Measurements from ENCODE around the gene CPSF2. TPM values are rescaled to one million over a fixed set of nuclear protein-coding genes. Genes with fewer than 3 reads are reported as not detected.

Gene CPSF2
- polyA plus RNA-seq, 1 of the 3 experiments (the other 2 are of a cell fraction): 11.7 TPM

DNA sequence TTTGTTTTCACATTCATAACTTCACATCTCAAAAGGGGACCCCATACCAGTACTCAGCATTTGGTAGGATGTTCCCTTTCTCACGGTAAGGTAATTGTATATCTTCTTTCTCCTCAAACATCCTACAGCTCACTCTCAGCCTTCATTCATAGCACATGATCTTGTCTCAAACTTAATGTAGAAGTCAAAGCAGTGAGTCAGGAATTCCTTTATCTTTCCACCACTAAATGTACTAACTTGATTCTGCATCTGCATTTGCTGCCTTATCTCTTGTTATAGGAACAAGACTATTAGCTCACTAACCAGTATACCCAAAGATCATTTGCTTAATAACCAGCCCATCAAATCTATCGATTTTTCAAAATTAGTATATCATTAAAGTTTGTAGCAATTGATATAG lies 22.9 kb downstream of the CPSF2 start:
- Histone ChIP-seq H3K9me3 (no peaks in the 10 kb centered on the region), H3K79me2 (ENCODE audit: insufficient read depth) (peaks cover 4% of the 10 kb centered on the region; the same call in 1 of the 2 replicates), H3K27me3 (ENCODE audit: insufficient read depth) (no peaks in the 10 kb centered on the region), H3K4me2 (no peak overlapping the region), H3K9me2 (no peaks in the 10 kb centered on the region), H2AFZ (ENCODE audit: low read depth) (no peak overlapping the region), H3K36me3 (replicated peaks in 1 of 2; ENCODE audit: control insufficient read depth in 1 of 2, insufficient read depth in 2 of 2, low read length in 1 of 2) (peaks cover 70 to 87% of the 10 kb centered on the region in 2 experiments), H4K20me1 (ENCODE audit: insufficient read depth) (no peaks in the 10 kb centered on the region), H3K27ac (ENCODE audit: low read depth in 2 of 2, low read length in 1 of 2) (peak overlapping the region in 1 of 2 experiments; percentile 38; a peak in 2 of 4 replicates), H3K4me3 (ENCODE audit: low read depth in 2 of 2, low read length in 1 of 2) (no peak overlapping the region), H3K9ac (no peak overlapping the region), H3F3A (replicated peaks; ENCODE audit: insufficient read depth) (peaks cover 5% of the 10 kb centered on the region), H3K4me1 (ENCODE audit: control insufficient read depth in 1 of 2, insufficient read depth in 2 of 2, low read depth in 1 of 2, low read length in 1 of 2) (peaks cover 0 to 9% of the 10 kb centered on the region in 2 experiments; a peak in 2 of 4 replicates)
- TF ChIP-seq SIN3A (IDR thresholded peaks at IDR 0.05; ENCODE audit: borderline replicate concordance, low read depth, low read length) (no peak), MXI1 (IDR thresholded peaks at IDR 0.05; ENCODE audit: low read depth, low read length) (no peak), RAD21 (IDR thresholded peaks at IDR 0.05; ENCODE audit: low read length) (no peak), GABPA (IDR thresholded peaks at IDR 0.05; ENCODE audit: low read depth) (no peak), JUND (IDR thresholded peaks at IDR 0.05) (no peak), POLR2AphosphoS5 (IDR thresholded peaks at IDR 0.05; ENCODE audit: low read depth, low read length) (no peak), FOXJ3 (CRISPR knock-in tag; IDR thresholded peaks at IDR 0.05) (no peak), FOSL2 (IDR thresholded peaks at IDR 0.05; ENCODE audit: borderline replicate concordance, low read depth) (no peak), FOXM1 (IDR thresholded peaks at IDR 0.05; ENCODE audit: low read depth) (no peak), RXRA (IDR thresholded peaks at IDR 0.05; ENCODE audit: borderline replicate concordance, low read depth) (no peak), MEF2A (IDR thresholded peaks at IDR 0.05; ENCODE audit: borderline replicate concordance, low read depth) (no peak), EZH2phosphoT487 (IDR thresholded peaks at IDR 0.05; ENCODE audit: borderline replicate concordance, low read depth) (no peak), TEAD4 (IDR thresholded peaks at IDR 0.05; ENCODE audit: borderline replicate concordance, insufficient read depth) (no peak), PBX3 (IDR thresholded peaks at IDR 0.05) (no peak)
- TF ChIP-seq, protein P1, sequence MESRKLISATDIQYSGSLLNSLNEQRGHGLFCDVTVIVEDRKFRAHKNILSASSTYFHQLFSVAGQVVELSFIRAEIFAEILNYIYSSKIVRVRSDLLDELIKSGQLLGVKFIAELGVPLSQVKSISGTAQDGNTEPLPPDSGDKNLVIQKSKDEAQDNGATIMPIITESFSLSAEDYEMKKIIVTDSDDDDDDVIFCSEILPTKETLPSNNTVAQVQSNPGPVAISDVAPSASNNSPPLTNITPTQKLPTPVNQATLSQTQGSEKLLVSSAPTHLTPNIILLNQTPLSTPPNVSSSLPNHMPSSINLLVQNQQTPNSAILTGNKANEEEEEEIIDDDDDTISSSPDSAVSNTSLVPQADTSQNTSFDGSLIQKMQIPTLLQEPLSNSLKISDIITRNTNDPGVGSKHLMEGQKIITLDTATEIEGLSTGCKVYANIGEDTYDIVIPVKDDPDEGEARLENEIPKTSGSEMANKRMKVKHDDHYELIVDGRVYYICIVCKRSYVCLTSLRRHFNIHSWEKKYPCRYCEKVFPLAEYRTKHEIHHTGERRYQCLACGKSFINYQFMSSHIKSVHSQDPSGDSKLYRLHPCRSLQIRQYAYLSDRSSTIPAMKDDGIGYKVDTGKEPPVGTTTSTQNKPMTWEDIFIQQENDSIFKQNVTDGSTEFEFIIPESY (IDR thresholded peaks at IDR 0.05; ENCODE audit: borderline replicate concordance, low read depth): no peak
- TF ChIP-seq, protein P2, sequence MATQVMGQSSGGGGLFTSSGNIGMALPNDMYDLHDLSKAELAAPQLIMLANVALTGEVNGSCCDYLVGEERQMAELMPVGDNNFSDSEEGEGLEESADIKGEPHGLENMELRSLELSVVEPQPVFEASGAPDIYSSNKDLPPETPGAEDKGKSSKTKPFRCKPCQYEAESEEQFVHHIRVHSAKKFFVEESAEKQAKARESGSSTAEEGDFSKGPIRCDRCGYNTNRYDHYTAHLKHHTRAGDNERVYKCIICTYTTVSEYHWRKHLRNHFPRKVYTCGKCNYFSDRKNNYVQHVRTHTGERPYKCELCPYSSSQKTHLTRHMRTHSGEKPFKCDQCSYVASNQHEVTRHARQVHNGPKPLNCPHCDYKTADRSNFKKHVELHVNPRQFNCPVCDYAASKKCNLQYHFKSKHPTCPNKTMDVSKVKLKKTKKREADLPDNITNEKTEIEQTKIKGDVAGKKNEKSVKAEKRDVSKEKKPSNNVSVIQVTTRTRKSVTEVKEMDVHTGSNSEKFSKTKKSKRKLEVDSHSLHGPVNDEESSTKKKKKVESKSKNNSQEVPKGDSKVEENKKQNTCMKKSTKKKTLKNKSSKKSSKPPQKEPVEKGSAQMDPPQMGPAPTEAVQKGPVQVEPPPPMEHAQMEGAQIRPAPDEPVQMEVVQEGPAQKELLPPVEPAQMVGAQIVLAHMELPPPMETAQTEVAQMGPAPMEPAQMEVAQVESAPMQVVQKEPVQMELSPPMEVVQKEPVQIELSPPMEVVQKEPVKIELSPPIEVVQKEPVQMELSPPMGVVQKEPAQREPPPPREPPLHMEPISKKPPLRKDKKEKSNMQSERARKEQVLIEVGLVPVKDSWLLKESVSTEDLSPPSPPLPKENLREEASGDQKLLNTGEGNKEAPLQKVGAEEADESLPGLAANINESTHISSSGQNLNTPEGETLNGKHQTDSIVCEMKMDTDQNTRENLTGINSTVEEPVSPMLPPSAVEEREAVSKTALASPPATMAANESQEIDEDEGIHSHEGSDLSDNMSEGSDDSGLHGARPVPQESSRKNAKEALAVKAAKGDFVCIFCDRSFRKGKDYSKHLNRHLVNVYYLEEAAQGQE (IDR thresholded peaks at IDR 0.05; ENCODE audit: low read depth, low read length): no peak
- TF ChIP-seq, protein P3, sequence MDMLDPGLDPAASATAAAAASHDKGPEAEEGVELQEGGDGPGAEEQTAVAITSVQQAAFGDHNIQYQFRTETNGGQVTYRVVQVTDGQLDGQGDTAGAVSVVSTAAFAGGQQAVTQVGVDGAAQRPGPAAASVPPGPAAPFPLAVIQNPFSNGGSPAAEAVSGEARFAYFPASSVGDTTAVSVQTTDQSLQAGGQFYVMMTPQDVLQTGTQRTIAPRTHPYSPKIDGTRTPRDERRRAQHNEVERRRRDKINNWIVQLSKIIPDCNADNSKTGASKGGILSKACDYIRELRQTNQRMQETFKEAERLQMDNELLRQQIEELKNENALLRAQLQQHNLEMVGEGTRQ (IDR thresholded peaks at IDR 0.05; ENCODE audit: borderline replicate concordance, low read depth, low read length): no peak
- TF ChIP-seq, protein P4, sequence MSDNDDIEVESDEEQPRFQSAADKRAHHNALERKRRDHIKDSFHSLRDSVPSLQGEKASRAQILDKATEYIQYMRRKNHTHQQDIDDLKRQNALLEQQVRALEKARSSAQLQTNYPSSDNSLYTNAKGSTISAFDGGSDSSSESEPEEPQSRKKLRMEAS (IDR thresholded peaks at IDR 0.05; ENCODE audit: low read depth): no peak
- WGBS (ENCODE audit: low lambda C conversion rate): 68% methylated on average over 2 of the region's 2 CpGs
- CTCF ChIA-PET: interaction anchor here (0.9 to 2.8 kb wide), 2 partner anchors 10 to 17 kb away, joined by 4 to 24 read pairs; no protein-coding TSS in a partner anchor
- DNase-seq: no peak
- POLR2A ChIA-PET: no interaction called here
